Breast epithelium (tissue), 4 donors: ENCODE results near the gene WWOX. TPM values are rescaled to one million over a fixed set of nuclear protein-coding genes. Genes with fewer than 3 reads are reported as not detected.

Experiments used
- DNase-seq, 2 donors: peaks; one replicate each; pipeline ENCODE4 v3.0.0-alpha.2; 2019; ENCODE audit warnings: low spot score in 2 of 2
- H3K27ac ChIP-seq, 2 donors: fragments of 200-600 bp; sonication (generic) in 1 of 2; one replicate each; pipeline ENCODE4 v1.5.1; 2016 to 2019; ENCODE audit warnings: mild to moderate bottlenecking in 1 of 2
- H3K27me3 ChIP-seq, 2 donors: fragments of 200-600 bp; sonication (generic) in 1 of 2; one replicate each; pipeline versions ENCODE4 v1.5.1 to v1.6.0; 2017 to 2019; ENCODE audit warnings: control low read depth in 1 of 2, mild to moderate bottlenecking in 1 of 2
- H3K36me3 ChIP-seq: fragments of 200-600 bp; one replicate; pipeline ENCODE4 v1.5.1; 2019
- H3K4me1 ChIP-seq, 2 donors: fragments of 200-600 bp; sonication (generic); one replicate each; pipeline ENCODE4 v1.5.1; 2016 to 2019; ENCODE audit warnings: control low read depth in 1 of 2
- H3K4me3 ChIP-seq, 3 donors: fragments of 200-600 bp; sonication (generic); 1 replicate in 2 of 3; 2 replicates in 1 of 3; pipeline ENCODE4 v1.5.1; 2016 to 2019; ENCODE audit warnings: mild to moderate bottlenecking in 3 of 3, moderate library complexity in 2 of 3
- H3K9me3 ChIP-seq, 2 donors: fragments of 200-600 bp; sonication (generic) in 1 of 2; one replicate each; pipeline ENCODE4 v1.5.1; 2016 to 2019; ENCODE audit warnings: control low read depth in 1 of 2
- CTCF ChIP-seq, 3 donors: fragments of 450-650 bp; IDR thresholded peaks; one replicate each; pipeline ENCODE4 v1.5.1; 2016 to 2017; ENCODE audit warnings: antibody characterized with exemption in 3 of 3, mild to moderate bottlenecking in 3 of 3, moderate library complexity in 3 of 3
- POLR2A ChIP-seq: fragments of 450-650 bp; IDR thresholded peaks from one replicate; pipeline ENCODE4 v1.6.1; 2016; ENCODE audit warnings: antibody characterized with exemption, mild to moderate bottlenecking, moderate library complexity
- POLR2AphosphoS5 ChIP-seq, 3 donors: sonication (generic); formaldehyde crosslinking; IDR thresholded peaks; one replicate each; pipeline ENCODE4 v1.6.1; 2017; ENCODE audit warnings: antibody characterized with exemption in 3 of 3
- intact Hi-C: fragments of 100-400 bp; cut with DNase I; formaldehyde crosslinking; loops from one replicate; pipeline ENCODE4 v1.15.1; 2023; ENCODE audit warnings: low total_unique reads
- total RNA-seq, 3 donors: library from RNA; depleted of rRNA; stranded (reverse); fragments of >200 nt; gene quantifications; one replicate each; pipeline ENCODE4 v1.1.0, GENCODE V29; 2016

Gene WWOX
- total RNA-seq, 3 donors from 2014 or later, result 42.9 to 73.6 (median 43.4) TPM

GRCh38 chr16:78297066-78297666, 197.7 kb downstream of the WWOX start:
- DNase-seq, result no peak
- Histone ChIP-seq H3K9me3 (no peaks in the 10 kb centered on the region), H3K27ac (no peak overlapping the region), H3K27me3 (no peaks in the 10 kb centered on the region), H3K4me1 (peaks cover 0 to 5% of the 10 kb centered on the region in 2 donors), H3K4me3 (no peak overlapping the region), H3K36me3 (no peaks in the 10 kb centered on the region)
- intact Hi-C loops, result no loop called here
- TF ChIP-seq CTCF (IDR thresholded peaks at IDR 0.05) (no peak), POLR2A (no peak), POLR2AphosphoS5 (IDR thresholded peaks at IDR 0.05) (no peak)

GRCh38 chr16:78298986-78299385, 199.5 kb downstream of the WWOX start:
- Histone ChIP-seq H3K4me3 (no peak overlapping the region), H3K27me3 (no peaks in the 10 kb centered on the region), H3K4me1 (no peaks in the 10 kb centered on the region), H3K9me3 (no peaks in the 10 kb centered on the region), H3K36me3 (no peaks in the 10 kb centered on the region), H3K27ac (no peak overlapping the region)
- TF ChIP-seq POLR2AphosphoS5 (IDR thresholded peaks at IDR 0.05) (no peak), CTCF (IDR thresholded peaks at IDR 0.05) (no peak), POLR2A (no peak)
- intact Hi-C loops, result no loop called here
- no peak for DNase-seq

- intact Hi-C loops, result no loop called here
- Histone ChIP-seq H3K4me1 (no peaks in the 10 kb centered on the region), H3K9me3 (no peaks in the 10 kb centered on the region), H3K27me3 (no peaks in the 10 kb centered on the region), H3K4me3 (no peak overlapping the region), H3K27ac (no peak overlapping the region), H3K36me3 (no peaks in the 10 kb centered on the region)
- TF ChIP-seq POLR2AphosphoS5 (IDR thresholded peaks at IDR 0.05) (no peak), CTCF (IDR thresholded peaks at IDR 0.05) (no peak), POLR2A (no peak)
- no peak for DNase-seq
Measured at GRCh38 chr16:78300469-78300868, 201.0 kb downstream of the WWOX start.

- Histone ChIP-seq H3K27ac (no peak overlapping the region), H3K9me3 (no peaks in the 10 kb centered on the region), H3K4me1 (peaks cover 0 to 9% of the 10 kb centered on the region in 2 donors), H3K4me3 (no peak overlapping the region), H3K27me3 (no peaks in the 10 kb centered on the region), H3K36me3 (no peaks in the 10 kb centered on the region)
- intact Hi-C loops, result no loop called here
- no peak for DNase-seq
- no peak for TF ChIP-seq POLR2AphosphoS5 (IDR thresholded peaks at IDR 0.05)
- TF ChIP-seq CTCF (IDR thresholded peaks at IDR 0.05), result no peak
- no peak for TF ChIP-seq POLR2A
Measured at GRCh38 chr16:78303946-78304345, 204.5 kb downstream of the WWOX start.

GRCh38 chr16:78306361-78306760, 206.9 kb downstream of the WWOX start:
- Histone ChIP-seq H3K4me1 (peaks cover 0 to 9% of the 10 kb centered on the region in 2 donors), H3K9me3 (no peaks in the 10 kb centered on the region), H3K27ac (no peak overlapping the region), H3K36me3 (no peaks in the 10 kb centered on the region), H3K27me3 (no peaks in the 10 kb centered on the region), H3K4me3 (no peak overlapping the region)
- DNase-seq, result no peak
- intact Hi-C loops, result no loop called here
- TF ChIP-seq POLR2AphosphoS5 (IDR thresholded peaks at IDR 0.05) (no peak), CTCF (IDR thresholded peaks at IDR 0.05) (no peak), POLR2A (no peak)
